Measurements from ENCODE around the gene ELOVL2.

The ELOVL2 gene

DNA sequence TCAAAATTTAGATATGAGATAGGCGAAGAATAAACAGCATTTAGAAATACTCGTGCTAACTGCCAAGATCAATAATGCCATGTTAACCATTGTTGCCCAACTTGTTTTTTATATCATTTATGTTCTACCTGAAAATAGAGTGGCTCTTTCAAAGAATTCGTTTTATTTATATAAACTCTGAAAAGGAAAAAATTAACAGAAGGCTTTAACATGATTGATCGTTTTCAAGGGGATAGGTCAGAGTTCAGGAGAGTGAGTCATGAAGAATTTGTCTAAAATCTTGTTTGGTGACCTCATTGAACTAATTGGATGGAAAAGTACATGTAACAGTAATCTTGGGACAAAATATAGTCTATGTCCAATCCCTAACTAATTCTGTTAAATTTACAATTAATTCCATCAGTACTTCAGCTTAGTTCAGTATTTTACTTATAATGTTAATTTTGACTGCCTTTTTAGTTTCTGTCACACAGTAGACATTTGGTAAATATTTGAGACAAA lies 11.1 kb upstream of the ELOVL2 start:
- DNase-seq: no peak

DNA sequence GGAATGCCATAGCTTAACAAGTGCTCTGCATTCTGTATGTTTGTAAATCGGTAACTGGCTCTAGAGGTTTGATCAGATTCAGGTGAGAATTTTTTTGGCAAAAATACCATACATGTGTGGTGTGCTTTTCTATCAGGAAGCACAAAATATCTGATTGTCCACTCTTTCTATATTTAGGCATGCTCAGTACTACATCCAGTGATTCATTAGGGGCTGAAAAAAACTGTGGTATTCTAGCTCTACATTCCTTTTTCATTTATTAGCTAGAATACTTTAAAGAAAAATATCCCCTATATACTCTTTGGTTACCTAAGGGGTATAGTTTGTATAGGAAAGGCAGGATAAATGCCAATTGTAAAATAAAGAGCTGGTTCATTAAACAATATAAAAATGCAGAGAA lies 10.6 kb upstream of the ELOVL2 start:
- DNase-seq: no peak

DNA sequence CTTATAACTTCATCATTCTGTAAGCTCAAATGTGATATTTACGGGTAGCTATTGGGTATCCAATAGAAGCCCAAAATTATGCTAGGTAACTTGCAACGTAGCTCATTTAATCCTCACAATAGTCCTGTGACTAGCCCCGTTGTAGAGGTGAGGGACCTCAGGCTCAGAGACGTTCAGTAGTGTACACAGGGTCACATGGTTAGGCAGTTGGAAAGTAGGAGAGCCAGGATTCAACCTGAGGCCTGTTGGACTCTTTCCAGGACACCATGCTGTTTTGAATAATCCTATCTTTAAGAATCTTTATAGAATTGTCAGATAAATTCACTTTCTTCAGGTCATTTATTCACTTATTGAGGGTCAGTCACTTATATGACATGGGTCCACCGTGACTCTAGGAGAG lies 9.2 kb upstream of the ELOVL2 start:
- DNase-seq: no peak

DNA sequence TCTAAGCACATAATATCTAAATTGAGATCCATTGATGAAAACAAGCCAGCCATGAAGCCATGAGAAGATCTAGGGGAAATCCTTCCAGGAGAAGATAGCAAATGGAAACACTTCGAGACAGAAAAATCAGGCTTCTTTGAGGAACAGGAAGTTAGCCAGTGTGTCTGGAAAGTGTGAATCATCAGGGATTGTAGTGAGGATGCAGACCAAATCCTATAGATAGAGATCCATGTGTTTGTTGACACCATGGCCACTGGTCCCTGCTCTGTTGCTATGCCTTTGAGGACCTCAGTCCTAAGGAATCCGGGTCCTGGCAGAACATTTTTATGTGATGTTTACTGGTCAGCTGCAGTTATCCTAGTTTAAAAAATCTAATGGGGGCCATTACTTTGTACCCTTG lies 6.6 kb upstream of the ELOVL2 start:
- no peak for DNase-seq

DNA sequence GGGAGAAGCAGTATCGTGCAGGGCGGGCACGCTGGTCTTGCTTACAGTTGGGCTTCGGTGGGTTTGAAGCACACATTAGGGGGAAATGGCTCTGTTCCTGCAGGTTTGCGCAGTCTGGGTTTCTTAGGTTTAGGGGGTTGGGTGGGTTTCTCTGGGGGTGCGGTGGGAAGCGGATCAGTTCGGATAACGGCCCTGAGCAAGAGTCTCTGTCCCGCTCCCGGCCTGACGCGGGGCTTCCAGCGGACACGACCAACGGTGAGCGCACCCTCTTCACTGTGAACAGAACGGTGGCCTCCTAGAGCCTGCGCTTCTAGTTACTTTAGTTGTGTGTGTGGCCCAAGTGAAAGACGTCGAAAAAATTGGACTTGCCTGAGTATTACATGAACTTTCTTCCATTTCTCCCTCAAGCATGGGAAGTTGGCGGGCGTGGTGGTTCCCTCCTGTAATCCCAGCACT lies 635 bp upstream of the ELOVL2 start:
- DNase-seq: no peak

DNA sequence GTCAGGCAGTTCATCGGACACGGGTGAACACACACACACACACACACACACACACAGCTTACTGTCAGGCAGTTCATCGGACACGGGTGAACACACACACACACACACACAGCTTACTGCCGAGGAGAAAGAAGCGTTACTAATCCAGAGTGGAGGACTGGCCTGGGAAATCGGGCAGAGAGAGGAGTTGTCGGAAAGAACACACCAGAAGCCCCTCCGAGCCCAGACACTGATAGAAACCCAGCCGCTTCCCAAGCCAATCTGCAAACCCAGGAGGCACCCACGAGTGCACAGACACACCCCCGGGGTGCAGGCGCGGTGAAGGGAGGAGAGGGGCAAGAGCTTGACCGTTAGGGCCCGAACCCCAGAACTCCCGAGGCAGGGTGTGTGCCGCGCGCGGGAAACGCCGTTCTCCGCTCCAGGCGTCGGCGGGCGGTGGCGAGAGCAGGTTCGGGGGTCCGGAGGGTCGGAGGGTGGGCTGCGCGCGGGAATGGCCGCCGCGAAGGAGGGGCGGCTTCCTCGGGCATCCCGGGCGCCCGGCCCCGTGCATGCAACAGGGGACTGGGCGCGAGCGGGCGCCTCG lies 636 bp downstream of the ELOVL2 start:
- DNase-seq: no peak

DNA sequence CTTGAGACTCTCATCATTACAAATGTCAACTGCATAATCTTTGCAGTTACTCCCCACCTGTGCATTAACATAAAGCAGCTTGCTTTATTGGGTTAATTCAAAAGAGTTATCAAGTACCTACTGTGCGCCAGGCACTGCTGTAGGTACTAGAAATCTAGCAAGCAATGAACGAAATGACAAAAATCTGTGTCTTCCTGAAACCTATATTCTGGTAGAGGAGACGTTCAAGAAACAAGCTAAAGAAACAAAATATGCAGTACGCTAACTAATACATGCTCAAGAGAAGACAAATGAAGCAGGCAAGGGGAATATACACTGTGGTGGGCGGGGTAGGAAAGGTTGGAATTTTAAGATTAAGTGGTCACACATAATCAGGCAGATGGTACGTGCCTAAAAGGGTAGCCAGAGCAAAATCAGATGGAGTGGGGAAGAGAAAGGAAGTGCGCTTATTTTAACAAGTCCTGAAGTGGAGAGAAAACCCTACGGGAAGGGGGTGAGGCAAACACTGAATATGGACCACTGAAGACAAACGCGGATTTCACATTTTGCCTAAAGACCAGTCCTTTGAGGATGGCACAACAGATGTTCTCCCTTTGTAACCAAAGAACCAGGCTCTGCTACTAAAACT lies 1.2 kb downstream of the ELOVL2 start:
- DNase-seq: no peak

DNA sequence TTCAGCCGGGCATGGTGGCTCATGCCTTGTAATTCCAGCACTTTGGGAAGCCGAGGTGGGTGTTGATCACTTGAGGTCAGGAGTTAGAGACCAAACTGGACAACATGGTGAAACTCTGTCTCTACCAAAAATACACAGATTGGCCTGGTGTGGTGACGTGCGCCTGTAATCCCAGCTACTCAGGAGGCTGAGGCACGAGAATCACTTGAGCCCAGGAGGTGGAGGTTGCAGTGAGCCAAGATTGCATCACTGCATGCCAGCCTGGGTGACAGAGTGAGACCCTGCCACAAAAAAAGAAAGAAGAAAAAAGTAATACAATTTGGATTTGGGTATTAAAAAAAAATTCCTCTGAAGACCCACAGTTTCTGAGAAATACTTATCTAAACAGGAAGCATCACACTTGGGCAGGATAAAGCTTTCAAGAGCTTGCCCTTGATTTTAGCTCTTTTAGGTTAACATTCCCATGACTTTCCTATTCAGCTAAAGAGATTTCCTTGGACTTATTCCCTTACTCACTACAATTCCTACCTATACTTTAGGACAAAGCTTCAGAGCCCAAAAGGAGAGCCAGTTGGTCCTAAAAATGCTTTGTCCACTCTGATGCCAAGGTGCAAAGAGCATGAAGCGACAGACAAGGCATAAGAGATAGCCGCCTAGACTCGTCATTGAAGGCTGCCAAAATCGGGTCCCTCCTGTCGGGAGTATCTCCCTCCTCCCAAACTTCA lies 1.9 kb downstream of the ELOVL2 start:
- no peak for DNase-seq

DNA sequence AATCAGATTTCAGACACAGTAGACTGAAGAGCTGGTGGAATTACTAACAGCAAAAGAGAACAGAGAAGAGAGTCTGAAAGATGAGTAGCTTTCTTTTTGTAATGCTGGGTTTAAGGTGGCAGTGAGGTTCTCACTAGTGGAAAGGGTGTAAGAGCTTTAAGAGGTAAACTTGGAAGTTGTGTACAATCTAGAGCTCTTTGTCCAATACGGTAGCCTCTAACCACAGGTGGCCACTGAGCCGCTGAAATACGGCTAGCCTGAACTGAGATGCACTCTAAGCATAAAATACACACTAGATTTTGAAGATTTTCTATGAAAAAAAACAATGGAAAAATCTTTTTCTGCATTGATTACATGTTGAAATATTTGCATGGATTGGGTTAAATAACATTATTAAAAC lies 4.0 kb downstream of the ELOVL2 start:
- DNase-seq: no peak

DNA sequence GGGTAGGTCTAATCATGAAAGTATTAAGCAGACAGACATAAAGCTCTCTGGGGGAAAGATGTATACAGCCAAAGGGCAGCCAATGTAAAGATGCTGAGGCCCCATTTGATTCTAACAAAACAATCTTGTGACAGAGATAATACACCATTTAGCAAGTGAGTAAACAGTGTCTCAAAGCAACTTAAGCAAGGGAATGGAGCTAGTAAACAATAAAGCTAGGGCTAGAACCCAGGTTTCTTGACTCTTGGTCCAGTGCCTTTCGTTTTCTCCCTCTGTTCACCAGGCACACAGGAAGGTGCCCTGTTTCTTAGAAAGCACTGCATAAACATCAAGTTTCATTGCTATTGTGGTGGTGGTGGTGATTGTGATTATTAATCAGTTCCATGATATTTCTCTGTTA lies 5.1 kb downstream of the ELOVL2 start:
- no peak for DNase-seq

DNA sequence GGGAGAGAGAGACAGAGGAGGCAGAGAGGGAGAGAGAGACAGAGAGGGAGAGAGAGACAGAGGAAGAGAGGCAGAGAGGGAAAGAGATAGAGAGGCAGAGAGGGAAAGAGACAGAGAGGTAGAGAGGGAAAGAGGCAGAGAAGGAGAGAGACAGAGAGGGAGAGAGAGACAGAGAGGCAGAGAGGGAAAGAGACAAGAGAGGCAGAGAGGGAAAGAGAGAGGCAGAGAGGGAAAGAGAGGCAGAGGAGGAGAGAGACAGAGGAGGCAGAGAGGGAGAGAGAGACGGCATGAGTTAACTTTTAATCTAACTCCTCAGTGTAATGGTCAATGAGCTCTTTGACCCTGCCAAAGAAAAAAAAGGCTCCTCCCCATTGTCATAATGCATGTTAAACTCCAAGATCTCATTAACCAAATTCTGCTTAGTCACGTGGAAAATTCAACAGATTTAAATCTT lies 7.1 kb downstream of the ELOVL2 start:
- no peak for DNase-seq

DNA sequence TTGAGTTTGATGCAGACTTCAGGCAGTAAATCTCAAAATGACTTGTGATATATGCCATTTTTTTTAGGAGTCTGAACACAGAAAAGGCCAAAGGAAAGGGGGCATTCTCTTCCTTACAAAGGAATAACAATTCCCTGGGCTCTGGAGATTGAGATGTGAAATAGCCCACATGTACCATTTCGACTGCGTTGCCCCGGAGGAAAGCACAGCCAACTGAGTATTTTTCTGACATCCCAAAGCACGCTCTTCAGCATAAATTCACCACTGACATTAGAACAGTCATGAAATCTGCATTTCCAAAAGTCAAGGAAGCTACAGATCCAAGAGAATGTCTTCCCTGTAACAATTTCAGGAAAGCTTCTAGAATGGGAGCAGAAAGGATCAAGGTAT lies 7.8 kb downstream of the ELOVL2 start:
- no peak for DNase-seq

DNA sequence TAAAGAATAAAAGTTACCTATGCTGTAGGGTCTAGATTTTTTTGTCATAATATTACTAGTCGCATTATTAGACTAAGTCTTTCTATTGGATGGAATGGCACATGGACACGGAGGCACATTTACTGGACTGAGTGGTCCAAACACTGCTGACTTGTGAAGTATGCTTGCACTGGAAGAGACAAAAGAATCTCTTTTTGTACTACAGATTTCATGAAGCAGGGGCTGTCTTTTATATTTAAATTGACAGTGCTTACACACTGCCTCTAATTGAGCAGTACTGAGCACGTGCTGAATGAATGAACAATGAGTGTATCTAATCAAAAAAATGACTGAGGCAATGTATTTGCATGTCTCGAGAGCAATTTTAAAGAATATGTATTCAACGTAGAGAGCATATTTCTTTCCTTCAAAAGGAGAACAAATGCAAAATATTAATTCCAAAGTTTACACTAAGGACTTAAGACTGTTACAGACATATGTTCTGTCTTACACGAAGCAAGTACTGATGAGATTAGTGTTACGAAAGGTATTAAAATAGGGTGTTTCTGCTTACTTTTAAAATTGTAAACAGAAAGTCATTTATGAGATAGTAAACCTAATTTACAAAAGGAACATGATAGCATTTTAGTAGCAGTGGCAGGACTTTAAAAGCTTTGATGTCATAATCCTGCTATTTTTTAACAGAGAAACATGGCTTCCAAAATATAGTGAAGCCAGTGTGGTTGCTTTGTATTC lies 8.3 kb downstream of the ELOVL2 start:
- no peak for DNase-seq

DNA sequence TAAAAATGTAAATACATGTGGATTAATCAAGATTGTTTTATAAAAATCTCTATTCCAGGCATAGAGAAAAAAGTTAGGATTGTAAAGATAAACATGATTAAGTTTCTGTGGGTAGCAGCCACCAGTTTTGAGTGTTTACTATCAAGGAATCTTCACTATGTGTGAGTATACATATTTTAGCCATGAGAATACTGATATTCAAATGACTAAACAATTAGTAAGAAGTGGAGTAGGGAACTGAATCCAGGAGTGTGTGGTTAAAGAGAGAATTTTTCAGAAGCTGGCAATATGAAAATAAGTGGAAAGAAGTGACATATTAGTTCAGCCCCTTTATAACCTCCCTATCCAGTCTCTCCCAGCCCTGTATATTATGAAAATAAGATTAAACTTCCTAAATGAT lies 10.3 kb downstream of the ELOVL2 start:
- no peak for DNase-seq

DNA sequence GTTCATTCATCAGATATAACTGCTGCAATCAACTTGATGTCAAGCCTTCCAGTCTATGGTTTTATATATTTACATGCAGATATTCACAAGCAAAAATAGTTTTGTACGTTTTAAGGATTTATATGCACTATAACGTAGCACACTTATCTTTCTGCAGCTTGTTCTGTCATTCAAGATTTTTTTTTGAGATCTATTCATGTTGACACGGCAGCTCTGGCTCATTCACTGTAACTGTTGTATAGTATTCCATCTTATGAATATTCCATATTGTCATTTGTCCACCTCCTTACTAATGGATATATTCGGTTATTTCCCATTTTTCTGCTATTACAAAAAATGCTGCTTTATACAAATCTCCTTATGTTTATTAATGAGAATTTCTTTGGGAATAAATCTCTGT lies 13.2 kb downstream of the ELOVL2 start:
- no peak for DNase-seq

DNA sequence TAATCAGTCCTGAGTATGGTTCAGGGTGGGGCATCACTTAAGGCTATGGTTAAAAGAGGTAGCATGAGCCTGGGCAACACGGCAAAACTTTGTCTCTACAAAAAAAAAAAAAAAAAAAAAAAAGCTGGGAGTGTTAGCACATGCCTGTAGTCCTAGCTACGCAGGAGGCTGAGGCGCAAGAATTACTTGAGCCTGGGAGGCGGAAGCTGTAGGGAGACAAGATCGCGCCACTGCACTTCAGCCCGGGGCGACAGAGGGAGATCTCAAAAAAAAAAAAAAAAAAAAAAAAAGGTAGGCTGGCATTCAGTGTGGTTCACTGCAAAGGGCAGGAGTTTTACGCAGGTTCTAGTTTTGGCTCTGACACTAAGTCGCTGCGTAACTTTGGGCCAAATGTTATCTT lies 15.1 kb downstream of the ELOVL2 start:
- no peak for DNase-seq

DNA sequence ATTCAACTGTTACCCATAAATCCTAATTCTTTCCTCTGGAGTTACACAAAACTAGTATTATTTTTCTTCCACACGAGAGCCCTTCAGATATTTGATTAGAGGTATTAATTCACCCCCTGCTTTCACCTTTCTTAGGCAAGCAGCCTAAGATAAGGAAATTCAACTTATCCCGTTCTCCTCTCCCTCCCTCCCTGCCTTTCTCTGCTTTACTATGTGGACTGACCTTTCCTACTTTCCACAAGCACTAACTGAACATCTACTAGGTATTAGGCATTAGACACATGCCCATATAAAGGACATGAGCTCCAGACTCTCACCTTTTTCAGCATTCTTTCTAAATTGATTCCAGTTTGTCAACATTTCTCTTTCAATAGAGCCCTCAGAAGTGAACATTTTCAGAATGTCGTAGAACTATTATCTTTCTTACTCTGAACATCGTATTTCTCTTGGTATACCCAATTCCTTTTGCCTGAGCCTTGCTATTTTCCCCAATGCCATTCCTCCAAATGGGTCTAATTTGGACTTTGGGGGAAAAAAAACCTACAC lies 16.5 kb downstream of the ELOVL2 start:
- no peak for DNase-seq

DNA sequence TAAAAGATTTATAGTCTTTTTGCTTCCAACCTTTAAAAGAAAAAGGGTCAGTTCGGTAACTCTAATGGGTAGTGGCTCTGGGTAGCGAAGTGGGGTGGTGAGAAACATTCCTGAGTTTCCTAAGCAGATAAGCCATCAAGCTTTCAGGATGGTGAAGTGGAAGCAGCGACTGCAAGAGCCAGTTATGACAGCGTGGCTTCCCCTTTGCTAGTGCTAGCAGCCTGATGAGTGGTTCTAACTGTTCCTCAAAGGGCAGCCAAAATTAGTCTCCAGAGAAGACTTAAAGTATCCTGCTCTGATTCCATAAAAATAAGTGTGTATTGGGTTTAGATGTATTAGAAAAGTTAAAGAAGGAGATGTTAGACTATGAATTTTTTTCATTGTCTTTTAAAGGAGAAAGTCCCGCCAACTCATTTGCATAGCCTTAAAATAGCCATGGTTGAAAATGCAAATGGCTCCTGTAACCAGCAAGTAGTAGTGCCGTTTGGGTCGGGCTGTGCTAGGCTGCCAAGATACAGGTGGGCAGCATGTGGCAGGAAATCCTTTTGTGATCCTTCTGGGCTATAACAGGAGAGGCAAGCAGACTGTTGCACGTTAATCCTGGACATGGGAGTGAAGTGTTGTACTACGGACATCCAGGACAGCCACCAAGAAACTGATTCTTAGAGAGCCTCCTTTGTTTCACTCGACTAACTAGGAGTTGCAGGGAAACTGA lies 18.0 kb downstream of the ELOVL2 start:
- no peak for DNase-seq

DNA sequence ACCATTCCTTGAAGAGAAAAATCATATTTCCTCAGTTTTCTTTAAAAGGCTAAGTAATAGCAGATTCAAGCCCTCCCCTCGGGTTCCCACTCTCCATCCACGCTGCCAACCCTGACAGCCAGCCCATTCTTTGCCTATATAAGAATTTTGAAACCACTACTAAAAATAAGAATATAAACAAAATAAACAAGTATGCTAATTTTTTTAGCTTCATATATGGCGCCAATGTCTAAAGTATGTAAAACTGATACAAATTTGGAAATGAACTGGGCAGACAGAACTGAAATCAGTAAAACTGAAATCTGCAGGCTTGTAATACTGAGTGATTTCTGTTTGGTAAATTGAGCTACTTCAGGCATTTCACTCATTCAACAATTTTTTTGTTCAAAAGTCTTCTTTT lies 19.0 kb downstream of the ELOVL2 start:
- no peak for DNase-seq

DNA sequence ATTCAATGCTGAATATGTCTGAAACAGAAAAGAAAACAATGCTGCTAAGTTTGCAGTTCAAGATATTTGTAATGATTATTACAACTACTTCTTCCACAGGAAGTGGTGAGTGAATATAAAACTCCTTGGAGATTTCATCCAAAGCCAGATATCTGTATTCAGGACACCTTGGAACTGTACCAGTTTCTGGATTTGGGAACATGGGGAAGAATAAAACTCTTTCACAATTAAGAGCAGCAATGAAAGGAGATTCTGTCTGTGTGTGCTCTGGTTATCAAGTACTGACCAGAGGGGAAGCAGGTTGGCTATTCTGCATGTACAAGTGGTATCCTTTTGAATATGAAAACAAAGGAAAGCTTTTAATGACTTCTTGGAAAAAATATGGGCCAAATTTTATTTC lies 21.1 kb downstream of the ELOVL2 start:
- no peak for DNase-seq

DNA sequence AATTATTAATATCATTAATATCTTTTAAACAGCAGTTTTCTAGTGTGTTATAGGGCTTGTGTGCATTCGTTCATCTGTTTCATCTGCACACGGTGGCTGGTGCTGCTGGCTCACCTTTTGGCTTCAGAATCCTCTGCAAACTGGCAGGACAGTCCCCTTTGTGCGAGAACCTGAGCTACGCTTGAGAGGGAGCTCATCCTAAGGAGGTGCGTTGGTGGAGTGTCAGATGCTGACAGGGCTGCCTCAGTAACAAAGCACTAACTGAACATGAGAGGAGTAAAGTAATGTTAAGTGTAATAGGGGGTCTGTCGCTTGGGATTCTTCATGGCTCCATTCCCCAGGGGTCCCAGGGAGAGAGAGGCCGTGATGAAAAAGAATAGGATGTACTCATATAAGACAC lies 22.4 kb downstream of the ELOVL2 start:
- DNase-seq: no peak

DNA sequence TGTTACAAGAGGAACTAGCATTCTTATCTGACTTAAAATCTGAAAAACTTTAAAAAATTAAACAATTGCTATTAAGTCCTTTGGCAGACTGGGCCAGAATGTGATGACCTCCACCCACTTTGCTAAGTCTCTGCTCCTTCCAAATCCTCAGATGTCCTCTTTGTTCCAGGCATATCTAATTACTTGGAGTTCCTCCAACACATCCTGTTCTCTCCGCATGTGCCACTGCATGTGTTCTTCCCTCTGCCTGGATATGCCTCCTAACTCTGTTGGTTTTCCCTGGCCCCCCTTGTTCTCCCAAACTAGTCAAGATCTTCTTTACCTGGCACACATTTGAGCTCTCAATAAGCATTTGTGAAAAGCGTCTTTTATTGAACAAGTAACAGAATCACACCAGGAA lies 23.1 kb downstream of the ELOVL2 start:
- no peak for DNase-seq

DNA sequence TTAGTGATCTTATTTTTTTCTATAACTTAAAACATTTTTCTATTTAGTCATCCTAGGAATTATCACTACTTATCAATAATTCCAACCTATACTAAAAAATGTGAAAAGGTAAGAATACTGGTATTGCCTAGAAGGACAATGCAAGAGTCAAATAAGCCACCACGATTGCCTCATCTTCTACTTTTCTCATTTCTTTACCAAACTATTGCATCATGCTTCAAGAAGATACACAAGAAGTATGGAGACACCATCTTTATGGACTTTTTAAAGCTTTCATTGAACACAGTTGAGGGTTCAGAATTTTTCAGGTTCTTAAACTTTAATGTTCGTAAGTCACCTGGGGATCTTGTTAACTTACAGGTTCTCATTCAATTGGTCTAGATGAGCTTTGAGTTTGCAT lies 25.9 kb downstream of the ELOVL2 start:
- DNase-seq: no peak

All from CD4-positive, alpha-beta T cell treated with Interleukin-15 for 1 hour (primary cell).